Activated T-helper 2 cell treated with anti-CD3 and anti-CD28 coated beads, Interferon-gamma antibody, Interleukin-2, Interleukin-4, amounts not matched to agents 10 μg/mL and 5 μg/mL and 100 μg/mL, durations not matched to agents 14 hours and 24 hours and 36 hours (primary cell): ENCODE data around the gene ATOX1. TPM values are rescaled to one million over a fixed set of nuclear protein-coding genes. Genes with fewer than 3 reads are reported as not detected.
"Not testable (repeated sequence)": the region's sequence is repeated elsewhere in the genome, so short reads cannot be mapped to it uniquely, and the experiment has no call there.

Source experiments
- DNase-seq: peaks from one replicate; pipeline ENCODE4 v3.0.0; 2021; ENCODE audit warnings: low spot score
- H3K27ac Mint-ChIP-seq: one replicate; pipeline ENCODE4 v1.8.0; 2021; ENCODE audit warnings: mixed read lengths
- H3K27me3 Mint-ChIP-seq: one replicate; pipeline ENCODE4 v1.8.0; 2021; ENCODE audit warnings: low read depth, mixed read lengths
- H3K36me3 Mint-ChIP-seq: one replicate; pipeline ENCODE4 v1.8.0; 2021; ENCODE audit warnings: low read depth, mixed read lengths
- H3K4me1 Mint-ChIP-seq: one replicate; pipeline ENCODE4 v1.8.0; 2021; ENCODE audit warnings: low read depth, mixed read lengths
- H3K4me3 Mint-ChIP-seq: one replicate; pipeline ENCODE4 v1.8.0; 2021; ENCODE audit warnings: low read depth, mild to moderate bottlenecking, moderate library complexity, mixed read lengths
- H3K9me3 Mint-ChIP-seq: one replicate; pipeline ENCODE4 v1.8.0; 2021; ENCODE audit warnings: mixed read lengths
- intact Hi-C: fragments of 100-400 bp; cut with micrococcal nuclease; formaldehyde crosslinking; loops from one replicate; pipeline ENCODE4 v1.15.1; 2023
- total RNA-seq: library from RNA; stranded (reverse); gene quantifications from 2 replicates; pipeline ENCODE4 v1.2.3, GENCODE V29; 2022

ATOX1 gene
- total RNA-seq, 1 donor from 2014 or later: 69.8 TPM

DNA sequence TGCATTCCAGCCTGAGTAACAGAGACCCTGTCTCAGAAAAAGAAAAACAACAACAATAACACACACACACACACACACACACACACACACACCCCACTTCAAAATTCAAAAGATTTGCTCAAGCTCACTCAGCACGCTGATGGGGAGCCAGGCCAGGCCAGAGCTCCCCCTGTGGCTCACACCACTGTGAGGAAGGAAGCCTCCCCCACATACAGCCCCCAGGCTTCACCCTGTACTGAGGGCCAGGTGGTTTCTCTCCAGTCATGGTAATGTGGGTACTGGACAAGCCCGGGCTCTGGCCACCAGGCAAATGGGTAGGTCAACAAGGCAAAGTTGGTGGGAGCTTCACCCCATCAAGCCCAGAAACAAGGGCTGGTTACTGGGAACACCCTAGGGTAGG, 19.0 kb downstream of the ATOX1 start:
- no peaks in the 10 kb centered on the region for H3K9me3 Mint-ChIP-seq
- DNase-seq: no peak
- peaks cover 28% of the 10 kb centered on the region for H3K36me3 Mint-ChIP-seq
- intact Hi-C loops: no loop called here
- H3K27ac Mint-ChIP-seq: no peak overlapping the region
- H3K27me3 Mint-ChIP-seq: no peaks in the 10 kb centered on the region
- no peak overlapping the region for H3K4me3 Mint-ChIP-seq
- H3K4me1 Mint-ChIP-seq: peaks cover 9% of the 10 kb centered on the region

DNA sequence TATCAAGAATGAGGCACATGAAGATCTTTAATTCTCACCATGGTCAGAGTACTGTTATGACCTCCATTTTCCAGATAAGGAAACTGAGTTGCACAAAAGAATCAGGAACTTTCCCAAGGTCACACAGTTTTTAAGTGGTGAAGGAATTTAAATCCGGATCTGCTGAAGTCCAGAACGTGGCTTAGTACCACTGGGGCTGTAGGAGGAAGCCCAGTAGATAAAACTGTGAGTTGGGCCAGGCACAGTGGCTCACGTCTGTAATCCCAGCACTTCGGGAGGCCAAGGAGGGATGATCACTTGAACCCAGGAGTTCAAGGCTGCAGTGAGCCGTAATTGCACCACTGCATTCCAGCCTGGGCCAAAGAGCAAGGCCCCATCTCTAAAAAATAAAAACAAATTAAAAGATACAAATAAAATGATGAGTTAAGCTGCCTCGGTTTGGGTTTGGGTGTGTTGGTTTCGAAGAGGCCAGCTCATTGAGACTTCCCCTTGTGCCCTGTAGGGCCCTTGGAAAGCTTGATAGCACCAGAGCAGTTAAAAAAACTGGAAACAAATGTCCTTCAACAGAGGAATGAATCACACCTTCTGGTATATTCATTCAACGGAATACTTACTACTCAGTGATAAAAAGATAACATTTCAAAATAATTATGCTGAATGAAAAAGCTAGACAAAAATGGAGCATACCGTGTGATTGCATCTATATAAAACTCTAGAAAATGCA, 20.1 kb downstream of the ATOX1 start:
- H3K9me3 Mint-ChIP-seq: no peaks in the 10 kb centered on the region

DNA sequence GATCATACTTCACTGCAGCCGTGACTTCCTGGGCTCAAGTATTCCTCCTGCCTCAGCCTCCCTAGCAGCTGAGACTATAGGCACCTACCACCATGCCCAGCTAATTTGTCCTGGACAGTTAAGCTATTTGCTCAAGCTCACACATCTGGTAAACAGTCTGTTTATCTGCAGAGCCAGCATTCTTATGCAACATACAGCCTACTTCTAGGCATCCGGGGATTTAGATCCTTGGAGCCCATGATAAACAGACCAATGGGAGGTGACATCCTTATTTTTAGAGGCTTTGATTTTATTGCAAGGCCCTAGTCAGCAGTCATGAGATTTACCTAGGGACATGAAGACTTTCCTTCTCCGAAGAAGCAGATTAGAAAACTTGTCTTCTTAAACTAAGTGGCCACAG, 21.0 kb downstream of the ATOX1 start:
- Mint-ChIP-seq H3K27ac (no peak overlapping the region), H3K4me3 (no peak overlapping the region), H3K4me1 (peaks cover 7% of the 10 kb centered on the region), H3K9me3 (no peaks in the 10 kb centered on the region), H3K36me3 (peaks cover 10% of the 10 kb centered on the region), H3K27me3 (no peaks in the 10 kb centered on the region)
- DNase-seq: no peak
- intact Hi-C loops: no loop called here

More for the DNA sequence above, 20.1 kb downstream of the ATOX1 start:
- no peak for DNase-seq
- Mint-ChIP-seq H3K36me3 (peaks cover 17% of the 10 kb centered on the region), H3K4me1 (peaks cover 7% of the 10 kb centered on the region), H3K27ac (no peak overlapping the region), H3K27me3 (no peaks in the 10 kb centered on the region), H3K4me3 (no peak overlapping the region)
- intact Hi-C loops: no loop called here

DNA sequence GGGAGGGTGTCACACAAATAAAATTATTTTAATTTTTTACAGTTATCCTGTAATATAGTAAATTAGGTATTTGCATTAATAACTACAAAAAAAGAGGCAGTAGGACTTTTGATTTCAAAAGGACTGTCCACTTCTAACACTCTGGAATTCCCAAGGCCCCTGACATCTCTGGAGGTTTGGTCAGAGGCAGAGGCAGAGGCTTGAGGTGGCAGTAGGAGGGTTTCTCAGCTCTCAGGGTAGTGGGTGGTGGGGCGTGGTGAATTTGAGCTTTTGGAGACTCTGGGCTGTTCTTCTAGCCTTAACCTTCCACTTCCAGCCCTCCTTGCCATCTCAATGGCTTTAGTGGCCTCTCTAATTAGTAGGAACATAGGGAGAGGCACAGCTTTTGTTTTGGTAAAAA, 22.8 kb downstream of the ATOX1 start:
- Mint-ChIP-seq H3K4me1 (peaks cover 4% of the 10 kb centered on the region), H3K36me3 (peaks cover 5% of the 10 kb centered on the region), H3K27ac (no peak overlapping the region), H3K4me3 (no peak overlapping the region), H3K27me3 (no peaks in the 10 kb centered on the region), H3K9me3 (no peaks in the 10 kb centered on the region)
- intact Hi-C loops: no loop called here
- no peak for DNase-seq

DNA sequence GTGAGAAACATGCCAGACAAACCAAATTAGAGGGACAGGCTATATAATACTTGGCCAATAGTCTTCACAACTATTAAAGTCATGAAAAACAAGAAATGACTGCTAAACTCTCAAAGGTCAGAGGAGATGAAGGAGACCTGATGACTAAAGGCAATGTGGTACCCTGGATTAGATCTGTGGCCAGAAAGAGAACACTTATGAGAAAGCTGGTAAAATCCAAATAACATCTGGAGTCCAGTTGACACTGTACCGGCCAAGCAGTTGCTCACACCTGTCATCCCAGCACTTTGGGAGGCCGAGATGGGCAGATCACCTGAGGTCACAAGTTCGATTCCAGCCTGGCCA, 24.4 kb downstream of the ATOX1 start:
- Mint-ChIP-seq H3K9me3 (peaks cover 6% of the 10 kb centered on the region), H3K4me3 (no peak overlapping the region), H3K27ac (no peak overlapping the region), H3K4me1 (peaks cover 7% of the 10 kb centered on the region), H3K27me3 (no peaks in the 10 kb centered on the region), H3K36me3 (peaks cover 13% of the 10 kb centered on the region)
- no peak for DNase-seq
- intact Hi-C loops: no loop called here

DNA sequence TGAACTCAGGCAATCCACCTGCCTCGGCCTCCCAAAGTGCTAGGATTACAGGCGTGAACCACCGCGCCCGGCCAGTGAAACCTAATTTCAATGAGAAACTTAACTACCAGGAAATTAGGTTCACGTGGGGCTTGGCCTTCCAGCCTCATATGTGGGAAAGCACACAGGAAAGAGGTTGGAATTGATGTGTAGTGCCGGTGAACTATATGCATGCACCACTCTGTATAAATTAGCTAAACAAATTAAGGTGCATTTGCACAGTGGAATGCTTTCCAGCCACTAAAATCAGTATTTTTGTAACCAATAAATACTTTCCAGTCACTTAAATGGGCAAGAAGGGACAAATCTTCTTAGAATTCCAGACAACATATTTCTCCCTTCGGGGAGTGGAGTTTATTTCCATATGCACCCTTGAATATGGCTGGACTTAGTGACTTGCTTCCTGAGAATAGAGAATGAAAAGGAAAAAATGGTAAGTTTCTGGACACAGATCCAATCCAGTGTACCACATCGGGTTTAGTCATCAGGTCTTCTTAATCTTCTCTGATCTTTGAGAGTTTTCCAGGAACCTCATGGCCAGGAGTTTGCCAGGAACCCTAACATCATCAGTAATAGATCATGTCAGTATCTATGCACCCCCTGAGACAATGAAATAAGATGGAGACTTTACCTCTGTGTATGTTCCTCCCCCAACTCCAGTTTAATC, 24.9 kb downstream of the ATOX1 start:
- Mint-ChIP-seq H3K27ac (no peak overlapping the region), H3K36me3 (peaks cover 13% of the 10 kb centered on the region), H3K4me1 (peaks cover 7% of the 10 kb centered on the region), H3K9me3 (peaks cover 6% of the 10 kb centered on the region), H3K27me3 (no peaks in the 10 kb centered on the region), H3K4me3 (no peak overlapping the region)
- no peak for DNase-seq
- intact Hi-C loops: no loop called here

DNA sequence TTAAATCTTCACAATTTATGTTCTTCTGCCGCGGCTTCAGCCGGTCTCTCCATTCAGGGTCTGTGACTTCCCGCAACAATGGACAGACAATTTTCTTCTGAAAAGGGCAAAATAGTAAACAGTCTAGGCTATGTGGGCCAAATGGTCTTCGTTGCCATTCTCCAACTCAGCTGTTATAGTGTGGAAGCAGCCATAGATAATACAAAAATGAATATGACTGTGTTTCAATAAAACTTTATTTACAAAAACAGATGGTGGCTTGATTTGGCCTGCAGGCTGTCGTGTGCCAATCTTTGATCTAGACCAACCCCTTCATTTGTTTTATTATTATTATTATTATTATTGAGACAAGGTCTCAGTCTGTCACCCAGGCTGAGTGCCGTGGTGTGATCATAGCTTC, 28.1 kb downstream of the ATOX1 start:
- Mint-ChIP-seq H3K4me1 (peaks cover 7% of the 10 kb centered on the region), H3K9me3 (peaks cover 6% of the 10 kb centered on the region), H3K36me3 (peaks cover 13% of the 10 kb centered on the region), H3K27ac (no peak overlapping the region), H3K4me3 (no peak overlapping the region), H3K27me3 (no peaks in the 10 kb centered on the region)
- intact Hi-C loops: no loop called here
- DNase-seq: no peak

DNA sequence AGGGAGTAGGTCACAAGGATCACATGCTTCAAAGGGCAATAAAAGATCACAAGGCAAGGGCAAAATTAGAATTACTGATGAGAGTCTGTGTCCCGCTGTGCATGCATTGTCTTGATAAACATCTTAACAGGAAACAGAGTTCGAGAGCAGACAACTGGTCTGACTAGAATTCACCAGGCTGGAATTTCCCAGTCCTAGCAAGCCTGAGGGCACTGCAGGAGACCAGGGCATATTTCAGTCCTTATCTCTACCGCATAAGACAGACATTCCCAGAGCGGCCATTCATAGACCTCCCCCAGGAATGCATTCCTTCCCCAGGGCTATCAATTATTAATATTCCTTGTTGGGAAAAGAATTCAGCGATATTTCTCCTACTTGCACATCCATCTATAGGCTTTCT, 28.8 kb downstream of the ATOX1 start:
- H3K27me3 Mint-ChIP-seq, DNase-seq, H3K4me3 Mint-ChIP-seq, H3K4me1 Mint-ChIP-seq, intact Hi-C loops, H3K27ac Mint-ChIP-seq, H3K9me3 Mint-ChIP-seq: not testable (repeated sequence)
- H3K36me3 Mint-ChIP-seq: peaks cover 13% of the 10 kb centered on the region

DNA sequence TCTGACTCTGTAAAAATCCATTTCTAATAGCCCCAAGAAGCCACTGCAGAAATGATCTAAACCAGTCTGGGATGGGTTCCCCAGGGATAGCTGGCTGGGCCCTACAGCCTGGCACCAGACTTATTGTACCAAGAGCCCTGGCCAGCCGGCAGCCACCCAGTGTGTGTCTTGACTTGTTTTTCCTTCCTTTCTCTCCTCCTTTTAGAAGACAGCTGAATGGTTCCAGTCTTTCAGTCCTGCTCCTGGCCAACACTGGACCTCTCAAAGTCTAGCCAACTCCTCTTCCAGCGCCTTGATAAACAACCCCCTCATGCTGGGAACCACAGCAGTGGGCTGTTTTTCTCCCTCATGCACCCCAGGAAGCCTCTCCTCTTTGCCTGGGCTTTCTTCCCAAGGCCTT, 34.1 kb downstream of the ATOX1 start:
- H3K9me3 Mint-ChIP-seq: peaks cover 3% of the 10 kb centered on the region
- H3K27ac Mint-ChIP-seq: no peak overlapping the region
- no peak for DNase-seq
- intact Hi-C loops: no loop called here
- H3K4me1 Mint-ChIP-seq: peaks cover 11% of the 10 kb centered on the region
- no peak overlapping the region for H3K4me3 Mint-ChIP-seq
- peaks cover 3% of the 10 kb centered on the region for H3K36me3 Mint-ChIP-seq
- no peaks in the 10 kb centered on the region for H3K27me3 Mint-ChIP-seq

DNA sequence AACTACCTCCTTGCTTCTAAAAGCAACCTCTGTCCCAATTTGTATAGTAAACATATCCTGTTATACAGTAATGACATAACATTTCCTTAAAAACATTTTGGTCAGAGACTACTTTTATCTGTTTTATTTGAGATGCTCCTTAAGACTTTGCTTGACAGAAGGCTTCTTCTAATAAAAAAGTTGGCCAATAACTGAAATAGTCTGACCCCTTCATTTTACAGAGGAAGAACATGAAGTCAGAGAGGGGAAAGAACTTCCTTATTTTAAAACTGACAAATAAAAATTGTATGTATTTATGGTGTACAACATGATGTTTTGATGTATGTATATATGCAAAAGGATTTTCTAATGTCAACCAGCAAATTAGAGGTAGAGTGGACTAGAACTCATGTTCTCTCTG, 35.9 kb downstream of the ATOX1 start:
- Mint-ChIP-seq H3K36me3 (no peaks in the 10 kb centered on the region), H3K4me3 (no peak overlapping the region), H3K27me3 (no peaks in the 10 kb centered on the region), H3K9me3 (no peaks in the 10 kb centered on the region), H3K27ac (no peak overlapping the region), H3K4me1 (peaks cover 8% of the 10 kb centered on the region)
- DNase-seq: no peak
- intact Hi-C loops: no loop called here

DNA sequence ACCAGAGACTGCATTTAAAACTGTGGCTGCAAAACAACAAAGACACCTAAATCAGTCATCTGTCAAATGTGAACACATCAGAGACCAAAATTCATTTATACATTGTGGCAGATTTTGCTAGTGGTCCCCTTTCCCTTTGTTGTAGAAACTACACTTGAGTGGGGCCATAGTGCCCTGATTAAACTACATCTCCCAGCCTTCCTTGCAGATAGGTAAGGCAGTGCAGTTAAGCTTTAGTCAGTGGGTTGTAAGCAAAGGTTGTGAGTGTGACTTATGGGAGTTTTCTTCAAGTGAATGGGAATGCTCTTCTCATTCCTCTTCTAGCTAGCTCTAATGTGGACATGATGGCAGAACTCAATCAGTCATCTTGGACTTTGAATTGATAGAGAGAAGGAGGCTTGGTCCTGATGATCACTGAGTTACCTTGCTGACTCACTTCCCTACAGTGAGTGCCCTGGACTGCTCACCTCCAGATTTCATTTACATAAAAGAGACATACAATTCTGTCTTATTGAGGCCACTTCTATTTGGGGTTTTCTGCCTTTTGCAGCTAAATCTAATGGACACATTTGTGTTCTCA, 36.5 kb downstream of the ATOX1 start:
- no peak overlapping the region for H3K4me3 Mint-ChIP-seq
- H3K9me3 Mint-ChIP-seq: no peaks in the 10 kb centered on the region
- no peaks in the 10 kb centered on the region for H3K36me3 Mint-ChIP-seq
- no peak for DNase-seq
- intact Hi-C loops: no loop called here
- H3K27ac Mint-ChIP-seq: no peak overlapping the region
- H3K27me3 Mint-ChIP-seq: no peaks in the 10 kb centered on the region
- H3K4me1 Mint-ChIP-seq: peaks cover 8% of the 10 kb centered on the region

DNA sequence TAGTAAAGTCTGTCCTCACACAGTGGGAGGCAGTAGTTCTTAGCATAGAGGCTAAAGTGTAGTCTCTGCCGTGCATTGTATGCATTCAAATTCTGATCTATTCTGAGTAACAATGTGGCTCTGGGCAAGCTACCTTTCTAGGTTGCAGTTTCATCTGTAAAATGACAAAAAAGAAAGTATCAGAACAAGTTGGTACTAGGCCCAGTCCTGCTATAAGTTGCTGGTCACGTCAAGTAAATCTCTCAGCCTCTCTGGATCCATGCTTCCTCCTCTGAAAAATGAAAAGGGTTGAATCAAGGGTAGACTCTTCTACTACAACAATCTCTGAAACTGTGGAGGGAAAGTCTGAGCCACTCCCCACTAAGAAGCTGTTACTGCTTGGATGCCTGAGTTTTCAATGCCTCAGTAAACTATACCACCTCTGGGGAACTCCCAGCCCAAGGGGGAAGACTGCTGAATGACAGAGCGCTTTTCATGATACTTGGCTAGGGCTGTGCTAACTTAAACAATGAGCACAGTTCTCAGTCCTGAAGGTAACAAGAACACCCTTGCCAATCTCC, 37.3 kb downstream of the ATOX1 start:
- Mint-ChIP-seq H3K4me1 (peaks cover 8% of the 10 kb centered on the region), H3K4me3 (no peak overlapping the region), H3K27me3 (no peaks in the 10 kb centered on the region)

DNA sequence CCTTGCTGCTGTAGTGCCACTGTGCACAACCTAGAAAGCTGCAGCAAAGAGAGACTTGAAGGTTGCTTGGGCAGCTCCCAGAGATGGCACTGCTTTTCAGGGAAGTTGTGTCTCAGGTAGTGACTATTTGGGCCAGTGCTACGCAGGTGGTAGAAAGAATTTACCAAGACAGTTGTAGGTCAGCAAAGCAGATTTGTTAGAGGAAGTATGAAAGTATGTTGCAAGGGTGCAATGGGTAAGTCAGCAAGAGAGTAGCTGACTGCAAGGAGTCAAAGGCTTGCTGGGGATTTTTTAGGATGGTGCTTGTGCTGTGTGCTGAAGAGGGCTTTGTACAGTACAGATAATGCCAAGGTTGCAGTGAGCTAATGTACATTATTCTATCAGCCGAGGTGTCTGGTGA, 38.2 kb downstream of the ATOX1 start:
- Mint-ChIP-seq H3K27ac (no peak overlapping the region), H3K9me3 (no peaks in the 10 kb centered on the region), H3K27me3 (no peaks in the 10 kb centered on the region), H3K4me1 (peaks cover 8% of the 10 kb centered on the region), H3K4me3 (no peak overlapping the region), H3K36me3 (no peaks in the 10 kb centered on the region)
- intact Hi-C loops: no loop called here
- DNase-seq: no peak

More for the DNA sequence above, 37.3 kb downstream of the ATOX1 start:
- H3K9me3 Mint-ChIP-seq: no peaks in the 10 kb centered on the region
- no peak for DNase-seq
- H3K27ac Mint-ChIP-seq: peak overlapping the region; percentile 57
- intact Hi-C loops: no loop called here
- no peaks in the 10 kb centered on the region for H3K36me3 Mint-ChIP-seq
